Esophagus muscularis mucosa (tissue), 4 donors: ENCODE results near the gene TIAL1. TPM values are rescaled to one million over a fixed set of nuclear protein-coding genes. Genes with fewer than 3 reads are reported as not detected.

Experiments used
- DNase-seq: peaks from one replicate; pipeline ENCODE4 v3.0.0-alpha.2; 2017; ENCODE audit errors: extremely low spot score
- H3K27ac ChIP-seq, 4 donors: fragments of 200-600 bp; sonication (generic); replicated peaks in 1 of 4; 1 replicate in 3 of 4; 2 replicates in 1 of 4; pipeline ENCODE4 v1.5.1; 2016 to 2019; ENCODE audit warnings: mild to moderate bottlenecking in 1 of 4
- H3K27me3 ChIP-seq, 4 donors: fragments of 200-600 bp; sonication (generic); one replicate each; pipeline versions ENCODE4 v1.5.1 to v1.6.0; 2016 to 2019
- H3K36me3 ChIP-seq, 4 donors: fragments of 200-600 bp; sonication (generic); one replicate each; pipeline ENCODE4 v1.5.1; 2016 to 2019
- H3K4me1 ChIP-seq, 4 donors: fragments of 200-600 bp; sonication (generic); one replicate each; pipeline ENCODE4 v1.5.1; 2016 to 2019
- H3K4me3 ChIP-seq, 4 donors: fragments of 200-600 bp; sonication (generic); 1 replicate in 2 of 4; 2 replicates in 2 of 4; pipeline ENCODE4 v1.5.1; 2016 to 2019; ENCODE audit warnings: mild to moderate bottlenecking in 4 of 4, moderate library complexity in 1 of 4
- H3K9me3 ChIP-seq, 4 donors: fragments of 200-600 bp; sonication (generic); 1 replicate in 3 of 4; 2 replicates in 1 of 4; pipeline ENCODE4 v1.5.1; 2016 to 2019
- EP300 ChIP-seq: sonication (generic); formaldehyde crosslinking; IDR thresholded peaks from one replicate; pipeline ENCODE4 v1.6.1; 2017; ENCODE audit warnings: antibody characterized with exemption
- POLR2A ChIP-seq: fragments of 450-650 bp; IDR thresholded peaks from one replicate; pipeline ENCODE4 v1.6.1; 2017; ENCODE audit warnings: antibody characterized with exemption, moderate library complexity, mild to moderate bottlenecking, low read depth
- POLR2AphosphoS5 ChIP-seq, 2 donors: sonication (generic); formaldehyde crosslinking; IDR thresholded peaks; one replicate each; pipeline ENCODE4 v1.6.1; 2017; ENCODE audit warnings: antibody characterized with exemption in 2 of 2
- WGBS: methylation state at CpG from one replicate; pipeline ENCODE4 v1.1.5; 2018; 5-methylcytosine and 5-hydroxymethylcytosine counted together
- intact Hi-C: fragments of 100-400 bp; cut with DNase I; formaldehyde crosslinking; loops from one replicate; pipeline ENCODE4 v1.15.1; 2023
- total RNA-seq, 4 donors: library from RNA; depleted of rRNA; stranded (reverse); fragments of >200 nt; gene quantifications; one replicate each; pipeline versions ENCODE4 v1.1.0 to v1.2.1, GENCODE V29; 2016
- TF ChIP-seq, protein P1 (sequence below), 3 experiments: fragments of 200-600 bp in 2 of 3; fragments of 450-650 bp in 1 of 3; sonication (generic) in 2 of 3; IDR thresholded peaks; one replicate each; pipeline ENCODE4 v1.5.1; 2017 to 2019; ENCODE audit warnings: antibody characterized with exemption in 3 of 3, mild to moderate bottlenecking in 2 of 3, moderate library complexity in 1 of 3

TIAL1 gene
- total RNA-seq, 4 donors from 2014 or later: 49.9 to 78.1 (median 52.9) TPM

DNA sequence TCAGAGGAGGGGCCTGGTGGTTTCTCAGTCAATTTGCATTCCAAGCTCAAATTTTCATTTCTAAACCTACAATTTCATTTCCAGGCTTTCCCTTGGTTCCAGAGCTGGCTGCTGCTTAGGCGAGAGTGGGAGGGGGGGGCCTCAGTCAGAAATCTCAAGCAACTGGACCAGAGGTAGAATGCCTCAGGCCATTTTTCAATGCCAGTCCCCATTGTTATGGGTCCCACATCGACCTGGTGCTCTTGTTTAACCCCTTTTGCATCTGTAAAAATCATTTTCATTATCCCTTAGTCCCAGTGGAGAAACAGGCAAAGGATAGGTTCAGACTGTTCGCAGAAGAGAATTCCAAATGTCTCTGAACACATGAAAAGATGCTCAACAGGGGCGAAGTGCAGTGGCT, 40.9 kb upstream of the TIAL1 start:
- no peaks in the 10 kb centered on the region for H3K4me1 ChIP-seq
- intact Hi-C loops: no loop called here
- no peak overlapping the region for H3K4me3 ChIP-seq
- TF ChIP-seq, protein P1, sequence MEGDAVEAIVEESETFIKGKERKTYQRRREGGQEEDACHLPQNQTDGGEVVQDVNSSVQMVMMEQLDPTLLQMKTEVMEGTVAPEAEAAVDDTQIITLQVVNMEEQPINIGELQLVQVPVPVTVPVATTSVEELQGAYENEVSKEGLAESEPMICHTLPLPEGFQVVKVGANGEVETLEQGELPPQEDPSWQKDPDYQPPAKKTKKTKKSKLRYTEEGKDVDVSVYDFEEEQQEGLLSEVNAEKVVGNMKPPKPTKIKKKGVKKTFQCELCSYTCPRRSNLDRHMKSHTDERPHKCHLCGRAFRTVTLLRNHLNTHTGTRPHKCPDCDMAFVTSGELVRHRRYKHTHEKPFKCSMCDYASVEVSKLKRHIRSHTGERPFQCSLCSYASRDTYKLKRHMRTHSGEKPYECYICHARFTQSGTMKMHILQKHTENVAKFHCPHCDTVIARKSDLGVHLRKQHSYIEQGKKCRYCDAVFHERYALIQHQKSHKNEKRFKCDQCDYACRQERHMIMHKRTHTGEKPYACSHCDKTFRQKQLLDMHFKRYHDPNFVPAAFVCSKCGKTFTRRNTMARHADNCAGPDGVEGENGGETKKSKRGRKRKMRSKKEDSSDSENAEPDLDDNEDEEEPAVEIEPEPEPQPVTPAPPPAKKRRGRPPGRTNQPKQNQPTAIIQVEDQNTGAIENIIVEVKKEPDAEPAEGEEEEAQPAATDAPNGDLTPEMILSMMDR (IDR thresholded peaks at IDR 0.05): no peak
- no peak for TF ChIP-seq POLR2A
- TF ChIP-seq POLR2AphosphoS5 (IDR thresholded peaks at IDR 0.05): no peak
- TF ChIP-seq EP300: no peak
- 75% methylated on average over 4 of the region's 4 CpGs for WGBS
- no peak overlapping the region for H3K27ac ChIP-seq
- H3K36me3 ChIP-seq: no peaks in the 10 kb centered on the region
- no peak for DNase-seq
- H3K27me3 ChIP-seq: no peaks in the 10 kb centered on the region
- H3K9me3 ChIP-seq: no peaks in the 10 kb centered on the region

DNA sequence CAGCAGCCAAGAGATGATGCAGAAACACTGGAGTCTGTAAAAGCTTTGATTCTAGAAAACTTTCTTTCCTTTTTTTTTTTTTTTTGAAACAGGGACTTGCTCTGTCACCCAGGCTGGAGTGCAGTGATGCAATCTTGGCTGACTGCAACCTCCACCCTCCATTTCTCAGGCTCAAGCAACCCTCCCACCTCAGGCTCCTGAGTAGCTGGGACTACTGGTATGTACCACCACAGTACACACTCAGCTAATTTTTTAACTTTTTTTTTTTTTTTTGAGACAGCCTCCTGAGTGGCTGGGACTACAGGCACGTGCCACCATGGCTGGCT, 37.4 kb upstream of the TIAL1 start:
- DNase-seq: no peak
- H3K36me3 ChIP-seq: no peaks in the 10 kb centered on the region
- no peak overlapping the region for H3K27ac ChIP-seq
- no peaks in the 10 kb centered on the region for H3K4me1 ChIP-seq
- no peaks in the 10 kb centered on the region for H3K27me3 ChIP-seq
- intact Hi-C loops: no loop called here
- TF ChIP-seq, protein P1 (IDR thresholded peaks at IDR 0.05): no peak
- TF ChIP-seq EP300 (no peak), POLR2A (no peak), POLR2AphosphoS5 (IDR thresholded peaks at IDR 0.05) (no peak)
- no peaks in the 10 kb centered on the region for H3K9me3 ChIP-seq
- no peak overlapping the region for H3K4me3 ChIP-seq
- WGBS: 85% methylated on average over 1 of the region's 1 CpG

DNA sequence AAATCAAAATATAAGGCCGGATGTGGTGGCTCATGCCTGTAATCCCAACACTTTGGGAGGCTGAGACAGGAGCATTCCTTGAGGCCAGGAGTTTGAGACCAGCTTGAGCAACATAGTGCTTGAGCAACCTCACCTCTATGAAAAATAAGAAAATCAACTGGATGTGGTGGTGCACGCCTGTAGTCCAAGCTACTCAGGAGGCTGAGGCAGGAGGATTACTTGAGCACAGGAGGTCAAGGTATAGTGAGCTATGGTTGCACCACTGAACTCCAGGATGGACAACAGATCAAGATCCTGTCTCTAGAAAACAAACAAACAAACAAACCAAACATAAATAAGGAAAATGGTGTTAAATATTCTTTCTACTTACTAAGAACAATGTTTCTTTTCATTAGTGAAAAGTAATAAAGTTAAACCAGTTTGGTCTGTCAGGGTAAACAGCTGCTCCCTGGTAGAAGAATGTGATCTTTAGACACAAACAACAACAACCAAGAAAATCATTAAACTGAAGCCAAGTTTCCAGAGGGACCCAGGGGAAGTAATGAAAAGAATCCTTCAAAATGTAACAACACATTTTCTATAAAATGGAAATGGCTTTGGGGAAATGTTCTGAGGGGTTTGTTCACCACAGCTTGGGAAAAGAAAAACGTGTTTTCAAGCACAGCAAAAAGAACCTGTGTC, 36.9 kb upstream of the TIAL1 start:
- 80% methylated on average over 3 of the region's 3 CpGs for WGBS
- TF ChIP-seq POLR2A (no peak), EP300 (no peak), POLR2AphosphoS5 (IDR thresholded peaks at IDR 0.05) (no peak)
- TF ChIP-seq, protein P1 (IDR thresholded peaks at IDR 0.05): no peak
- H3K9me3 ChIP-seq: no peaks in the 10 kb centered on the region
- H3K4me3 ChIP-seq: no peak overlapping the region
- H3K27me3 ChIP-seq: no peaks in the 10 kb centered on the region
- no peaks in the 10 kb centered on the region for H3K36me3 ChIP-seq
- intact Hi-C loops: no loop called here
- DNase-seq: no peak
- no peaks in the 10 kb centered on the region for H3K4me1 ChIP-seq
- H3K27ac ChIP-seq: no peak overlapping the region

DNA sequence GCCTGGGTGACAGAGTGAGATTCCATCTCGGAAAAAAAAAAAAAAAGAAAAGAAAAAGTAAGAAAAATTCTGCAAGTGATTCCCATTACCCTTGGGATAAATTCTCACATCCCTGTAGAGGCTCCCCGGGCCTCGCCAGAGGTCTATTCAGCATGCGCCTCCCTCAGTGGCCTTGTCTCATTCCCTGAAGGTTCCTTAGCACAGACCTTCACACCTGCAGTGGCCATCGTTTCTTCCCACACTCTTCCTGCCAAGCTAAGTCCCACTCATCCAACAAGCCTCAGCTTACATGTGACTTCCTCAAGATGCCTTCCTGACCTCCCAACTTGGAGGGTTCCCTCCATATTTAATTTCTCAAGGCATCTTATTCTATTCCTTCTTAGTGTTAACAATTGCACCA, 33.5 kb upstream of the TIAL1 start:
- 91% methylated on average over 5 of the region's 5 CpGs for WGBS
- Histone ChIP-seq H3K36me3 (no peaks in the 10 kb centered on the region), H3K27me3 (no peaks in the 10 kb centered on the region), H3K9me3 (no peaks in the 10 kb centered on the region), H3K4me1 (no peaks in the 10 kb centered on the region), H3K27ac (no peak overlapping the region), H3K4me3 (no peak overlapping the region)
- TF ChIP-seq POLR2AphosphoS5 (IDR thresholded peaks at IDR 0.05) (no peak), POLR2A (no peak), EP300 (no peak)
- TF ChIP-seq, protein P1 (IDR thresholded peaks at IDR 0.05): no peak
- intact Hi-C loops: no loop called here
- DNase-seq: no peak
